Measurements from ENCODE around the gene PCA3. TPM values are rescaled to one million over a fixed set of nuclear protein-coding genes. Genes with fewer than 3 reads are reported as not detected.
"Not testable (repeated sequence)": the region's sequence is repeated elsewhere in the genome, so short reads cannot be mapped to it uniquely, and the experiment has no call there.

PCA3 gene
- total RNA-seq: not detected
- long read RNA-seq, partial matches to known transcripts: 0 of 2 reads
- long read RNA-seq, other reads (novel, unspliced or antisense): 2 of 2 reads

- no peak for DNase-seq (ENCODE audit: low spot score)
These were observed at the start of gene PCA3 for GRCh38 chr9:76764138-76764537. Gene PCA3 (plus strand): TSS chr9:76764438.

- DNase-seq (ENCODE audit: low spot score): no peak
These were observed 48.1 kb upstream of the PCA3 start for GRCh38 chr9:76716085-76716672.

GRCh38 chr9:76717176-76717575 lies 47.1 kb upstream of the PCA3 start:
- DNase-seq (ENCODE audit: low spot score): no peak

- DNase-seq (ENCODE audit: low spot score): no peak
These were observed 46.6 kb upstream of the PCA3 start for GRCh38 chr9:76717613-76718012.

- DNase-seq (ENCODE audit: low spot score): no peak
These were observed 46.1 kb upstream of the PCA3 start for GRCh38 chr9:76718166-76718565.

GRCh38 chr9:76720245-76720644 lies 44.0 kb upstream of the PCA3 start:
- no peak for DNase-seq (ENCODE audit: low spot score)

- no peak for DNase-seq (ENCODE audit: low spot score)
These were observed 39.2 kb upstream of the PCA3 start for GRCh38 chr9:76725011-76725546.

GRCh38 chr9:76725885-76726284 lies 38.4 kb upstream of the PCA3 start:
- no peak for DNase-seq (ENCODE audit: low spot score)

- no peak for DNase-seq (ENCODE audit: low spot score)
These were observed 35.1 kb upstream of the PCA3 start for GRCh38 chr9:76729116-76729515.

GRCh38 chr9:76729980-76730737 lies 34.1 kb upstream of the PCA3 start:
- DNase-seq (ENCODE audit: low spot score): no peak

- DNase-seq (ENCODE audit: low spot score): no peak
These were observed 33.4 kb upstream of the PCA3 start for GRCh38 chr9:76730801-76731200.

- DNase-seq (ENCODE audit: low spot score): no peak
These were observed 31.8 kb upstream of the PCA3 start for GRCh38 chr9:76732341-76732958.

- DNase-seq (ENCODE audit: low spot score): no peak
These were observed 31.1 kb upstream of the PCA3 start for GRCh38 chr9:76733096-76733495.

- DNase-seq (ENCODE audit: low spot score): no peak
These were observed 29.5 kb upstream of the PCA3 start for GRCh38 chr9:76734716-76735115.

- no peak for DNase-seq (ENCODE audit: low spot score)
These were observed 26.9 kb upstream of the PCA3 start for GRCh38 chr9:76737154-76737902.

- DNase-seq (ENCODE audit: low spot score): no peak
These were observed 25.8 kb upstream of the PCA3 start for GRCh38 chr9:76738402-76738801.

GRCh38 chr9:76741524-76741923 lies 22.7 kb upstream of the PCA3 start:
- DNase-seq (ENCODE audit: low spot score): no peak

GRCh38 chr9:76742890-76743289 lies 21.3 kb upstream of the PCA3 start:
- DNase-seq (ENCODE audit: low spot score): not testable (repeated sequence)

GRCh38 chr9:76743931-76744330 lies 20.3 kb upstream of the PCA3 start:
- no peak for DNase-seq (ENCODE audit: low spot score)

- DNase-seq (ENCODE audit: low spot score): no peak
These were observed 19.9 kb upstream of the PCA3 start for GRCh38 chr9:76744336-76744735.

- DNase-seq (ENCODE audit: low spot score): no peak
These were observed 13.2 kb upstream of the PCA3 start for GRCh38 chr9:76751001-76751400.

- no peak for DNase-seq (ENCODE audit: low spot score)
These were observed 8.0 kb upstream of the PCA3 start for GRCh38 chr9:76756268-76756640.
